IPS-15b (cell line): ENCODE measurements around the gene SULT1C3.

Experiments
- H3K27me3 ChIP-seq: one replicate; pipeline ENCODE4 v1.6.1; 2013; ENCODE audit warnings: low read length; ENCODE audit not compliant: control insufficient read depth, insufficient read depth
- H3K36me3 ChIP-seq: one replicate; pipeline ENCODE4 v1.6.1; 2013; ENCODE audit warnings: low read length; ENCODE audit not compliant: control insufficient read depth, insufficient read depth
- H3K4me1 ChIP-seq: one replicate; pipeline ENCODE4 v1.6.1; 2013; ENCODE audit warnings: mild to moderate bottlenecking, low read length; ENCODE audit not compliant: control insufficient read depth, insufficient read depth
- H3K4me3 ChIP-seq: one replicate; pipeline ENCODE4 v1.5.1; 2013; ENCODE audit warnings: low read depth, low read length
- H3K9ac ChIP-seq: one replicate; pipeline ENCODE4 v1.6.1; 2013; ENCODE audit warnings: low read depth, mild to moderate bottlenecking, low read length
- H3K9me3 ChIP-seq: one replicate; pipeline ENCODE4 v1.6.1; 2013; ENCODE audit warnings: mild to moderate bottlenecking, low read length; ENCODE audit not compliant: control insufficient read depth, insufficient read depth

The SULT1C3 gene

DNA sequence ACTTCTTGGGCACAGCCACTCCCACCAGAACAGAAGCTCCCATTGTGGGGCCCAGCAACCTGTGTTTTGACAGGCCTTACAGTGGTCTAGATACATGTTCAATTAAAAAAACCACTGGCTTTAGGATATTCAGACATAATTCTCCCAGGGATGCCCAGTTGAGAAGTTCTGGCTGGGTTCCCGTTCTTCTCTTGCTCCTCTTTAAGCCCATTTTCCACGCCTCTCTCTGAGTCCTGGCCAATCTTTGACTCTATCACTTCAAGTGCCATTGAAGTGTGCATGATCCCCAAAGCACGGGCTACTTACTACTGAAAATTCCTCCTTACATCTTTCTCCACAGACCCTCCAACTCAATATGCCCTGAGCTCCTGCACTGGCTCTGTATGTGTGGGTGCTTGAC, 17.5 kb upstream of the SULT1C3 start:
- Histone ChIP-seq H3K36me3 (no peaks in the 10 kb centered on the region), H3K9me3 (peaks cover 5% of the 10 kb centered on the region), H3K4me1 (no peaks in the 10 kb centered on the region), H3K9ac (no peak overlapping the region), H3K27me3 (no peaks in the 10 kb centered on the region), H3K4me3 (no peak overlapping the region)

DNA sequence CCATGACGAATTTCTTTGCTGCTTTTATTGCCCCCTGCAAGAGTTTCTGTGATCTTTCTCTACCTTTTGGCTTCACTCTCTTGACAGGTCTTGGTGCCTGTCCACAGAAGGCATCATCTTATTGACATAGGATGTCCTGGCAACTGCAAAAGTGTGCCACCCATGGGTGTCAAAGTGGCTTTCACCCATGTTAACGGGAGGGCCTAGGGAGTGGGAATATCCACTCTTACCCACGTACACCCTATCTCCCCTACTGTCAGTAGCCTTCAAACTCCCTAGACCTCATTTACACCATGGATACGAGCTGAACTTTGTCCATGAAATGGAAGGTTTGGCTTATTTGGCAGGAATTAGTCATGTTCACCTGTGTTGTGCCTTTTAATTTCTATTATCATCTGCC, 16.2 kb upstream of the SULT1C3 start:
- H3K36me3 ChIP-seq = no peaks in the 10 kb centered on the region
- H3K9ac ChIP-seq = no peak overlapping the region
- no peak overlapping the region for H3K4me3 ChIP-seq

DNA sequence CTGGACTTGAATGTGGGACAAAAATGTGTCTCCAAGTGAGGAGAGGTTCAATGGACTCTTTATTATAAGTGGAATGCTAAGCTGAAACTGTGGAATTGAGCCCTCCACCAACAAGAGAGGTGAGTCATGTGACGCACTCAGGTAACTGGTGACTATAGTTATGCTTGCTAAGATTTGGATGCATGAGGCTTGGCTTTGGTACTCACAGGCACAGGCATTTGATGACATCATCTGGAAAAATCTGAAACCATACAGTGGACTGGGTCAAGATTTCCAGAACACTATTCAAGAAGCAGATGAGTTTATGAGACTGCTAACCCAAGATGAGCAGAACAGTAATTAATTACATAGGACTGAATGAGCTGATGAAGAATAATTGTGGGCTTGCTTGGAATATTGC, 15.7 kb upstream of the SULT1C3 start:
- H3K27me3 ChIP-seq = no peaks in the 10 kb centered on the region
- no peaks in the 10 kb centered on the region for H3K36me3 ChIP-seq
- H3K4me3 ChIP-seq = no peak overlapping the region
- H3K4me1 ChIP-seq = no peaks in the 10 kb centered on the region
- no peak overlapping the region for H3K9ac ChIP-seq
- H3K9me3 ChIP-seq = peaks cover 5% of the 10 kb centered on the region

More for the DNA sequence above, 16.2 kb upstream of the SULT1C3 start:
- no peaks in the 10 kb centered on the region for H3K4me1 ChIP-seq
- H3K9me3 ChIP-seq = peaks cover 5% of the 10 kb centered on the region
- H3K27me3 ChIP-seq = no peaks in the 10 kb centered on the region

DNA sequence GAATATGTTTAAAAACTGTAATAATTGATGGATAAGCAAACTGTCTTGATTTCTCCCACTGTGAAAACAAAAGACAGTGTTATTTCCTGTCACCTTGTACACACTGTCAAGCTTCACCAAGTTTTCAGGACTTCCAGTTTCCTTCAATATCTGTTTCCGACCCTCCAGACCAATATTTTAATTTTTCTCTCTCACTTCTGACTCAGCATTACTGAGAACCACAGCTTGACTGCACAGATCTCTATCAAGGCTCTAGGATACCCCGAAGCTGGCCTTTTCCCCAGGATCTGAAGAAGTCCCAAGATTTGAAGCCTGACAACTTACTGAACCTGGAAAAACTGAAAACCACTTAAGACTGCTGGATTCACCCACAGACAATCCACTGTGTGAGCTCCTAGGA, 13.2 kb upstream of the SULT1C3 start:
- Histone ChIP-seq H3K9me3 (peaks cover 5% of the 10 kb centered on the region), H3K4me1 (no peaks in the 10 kb centered on the region), H3K36me3 (no peaks in the 10 kb centered on the region), H3K9ac (no peak overlapping the region), H3K27me3 (no peaks in the 10 kb centered on the region), H3K4me3 (no peak overlapping the region)

DNA sequence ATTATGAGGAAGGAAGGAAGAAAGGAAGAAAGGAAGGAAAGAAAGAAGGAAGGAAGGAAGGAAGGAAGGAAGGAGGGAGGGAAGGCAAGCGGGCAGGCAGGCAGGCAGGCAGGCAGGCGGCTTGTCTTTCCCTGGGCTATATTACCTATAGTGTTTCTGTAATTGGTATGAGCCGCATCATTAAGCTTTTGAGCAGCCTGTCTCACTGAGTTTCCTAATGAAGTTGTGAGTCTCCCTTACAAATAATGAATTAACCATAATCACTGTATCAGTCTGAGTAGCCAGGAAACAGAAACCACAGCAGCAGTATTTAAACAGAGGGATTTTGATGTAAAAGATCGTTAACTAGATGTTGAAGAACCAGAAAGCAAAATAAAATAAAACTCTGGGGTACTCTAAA, 11.8 kb upstream of the SULT1C3 start:
- Histone ChIP-seq H3K4me1 (no peaks in the 10 kb centered on the region), H3K9me3 (peaks cover 5% of the 10 kb centered on the region), H3K9ac (no peak overlapping the region), H3K27me3 (no peaks in the 10 kb centered on the region), H3K4me3 (no peak overlapping the region), H3K36me3 (no peaks in the 10 kb centered on the region)

DNA sequence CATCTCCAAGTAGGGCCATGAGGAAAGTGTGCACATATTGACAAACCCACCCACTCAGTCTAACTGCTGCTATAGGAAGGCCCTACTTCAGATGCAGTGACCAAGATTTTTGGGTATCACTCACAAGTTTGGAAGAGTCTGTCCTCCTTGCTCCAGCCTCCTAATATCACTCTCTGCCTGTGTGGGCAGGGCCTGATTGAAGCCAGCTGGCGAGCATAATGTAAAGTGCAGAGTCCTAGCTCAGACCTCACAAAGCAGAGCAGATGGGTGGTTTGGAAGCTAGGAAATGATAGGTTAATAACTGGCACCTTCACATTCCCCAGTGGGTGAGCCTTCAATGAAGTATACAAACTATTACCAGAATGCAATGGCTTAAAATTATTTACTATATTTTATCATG, 11.2 kb upstream of the SULT1C3 start:
- H3K27me3 ChIP-seq = no peaks in the 10 kb centered on the region
- H3K36me3 ChIP-seq = no peaks in the 10 kb centered on the region
- H3K9ac ChIP-seq = no peak overlapping the region
- H3K4me3 ChIP-seq = no peak overlapping the region
- peaks cover 5% of the 10 kb centered on the region for H3K9me3 ChIP-seq
- no peaks in the 10 kb centered on the region for H3K4me1 ChIP-seq

DNA sequence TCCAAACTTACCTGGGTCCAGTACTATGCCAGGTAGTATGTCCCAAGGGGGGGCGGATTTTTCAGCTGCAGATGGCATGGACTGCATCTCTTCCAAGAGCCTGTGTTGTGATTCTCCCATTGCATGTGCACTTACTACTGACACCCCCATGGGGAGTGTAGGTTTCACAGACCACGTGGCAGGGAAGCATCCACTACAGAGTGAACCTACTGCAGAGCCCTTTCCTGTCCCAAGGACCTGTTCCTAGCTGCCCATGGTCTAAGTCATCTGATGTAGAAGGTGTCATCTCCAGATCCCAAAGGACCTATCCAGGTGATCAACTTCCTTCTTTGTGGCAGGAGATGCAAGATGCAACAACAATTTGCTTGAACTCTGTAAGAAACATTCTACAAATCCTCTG, 9.9 kb upstream of the SULT1C3 start:
- Histone ChIP-seq H3K4me3 (no peak overlapping the region), H3K4me1 (no peaks in the 10 kb centered on the region), H3K9me3 (no peaks in the 10 kb centered on the region), H3K27me3 (no peaks in the 10 kb centered on the region), H3K9ac (no peak overlapping the region), H3K36me3 (no peaks in the 10 kb centered on the region)

DNA sequence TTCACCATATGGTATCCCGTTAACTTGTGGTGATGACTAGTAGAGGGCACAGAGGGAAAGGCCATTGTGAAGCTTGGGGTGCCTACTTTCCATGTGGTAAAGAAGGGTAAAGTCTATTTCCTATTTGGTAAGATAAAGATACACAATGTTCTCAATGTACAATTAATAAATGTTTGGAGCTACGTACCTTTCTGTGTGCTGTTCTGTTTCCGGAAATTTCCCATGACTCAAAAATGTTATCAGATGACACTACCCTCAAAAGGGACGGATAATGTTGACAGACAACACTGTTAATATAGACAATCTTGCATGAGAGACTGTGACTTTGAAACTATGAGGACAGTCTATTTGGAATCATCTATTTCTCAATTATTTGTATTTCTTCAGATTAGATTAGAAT, 4.2 kb upstream of the SULT1C3 start:
- H3K4me1 ChIP-seq = no peaks in the 10 kb centered on the region
- no peaks in the 10 kb centered on the region for H3K9me3 ChIP-seq
- no peak overlapping the region for H3K9ac ChIP-seq
- no peaks in the 10 kb centered on the region for H3K36me3 ChIP-seq
- H3K4me3 ChIP-seq = no peak overlapping the region
- no peaks in the 10 kb centered on the region for H3K27me3 ChIP-seq

DNA sequence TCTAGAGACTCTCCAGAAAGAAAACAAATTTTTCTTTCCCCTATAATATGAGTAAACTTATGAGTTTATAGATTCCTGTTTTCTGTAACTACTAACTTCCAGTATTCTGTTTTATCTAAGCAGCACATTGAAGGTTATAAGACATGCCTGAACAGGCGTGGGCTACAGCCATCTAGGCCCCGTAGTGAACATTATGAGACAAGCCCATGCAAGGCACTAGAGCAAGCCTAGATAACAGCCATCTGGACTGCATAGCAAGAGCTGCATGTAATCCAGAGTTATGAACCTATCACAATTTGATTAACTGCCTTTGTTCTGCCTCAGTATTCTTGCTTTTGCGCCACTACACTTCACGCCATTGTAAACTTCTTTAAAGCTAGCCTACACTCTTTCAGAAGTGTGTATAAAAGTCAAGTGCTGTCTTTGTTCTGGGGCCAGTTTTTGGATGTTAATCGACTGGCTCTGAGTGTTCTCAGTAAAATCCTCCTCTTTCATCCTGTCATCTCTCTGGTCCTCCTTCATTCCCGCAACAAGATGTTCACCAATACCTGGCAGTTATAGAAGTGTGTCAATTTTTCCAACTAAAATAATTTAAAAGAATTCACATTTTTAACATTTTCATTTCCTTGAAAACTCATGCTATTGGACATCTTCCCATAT, 3.0 kb upstream of the SULT1C3 start:
- no peak overlapping the region for H3K9ac ChIP-seq
- H3K4me3 ChIP-seq = no peak overlapping the region
- H3K27me3 ChIP-seq = no peaks in the 10 kb centered on the region
- H3K9me3 ChIP-seq = no peaks in the 10 kb centered on the region
- no peaks in the 10 kb centered on the region for H3K4me1 ChIP-seq
- H3K36me3 ChIP-seq = no peaks in the 10 kb centered on the region

DNA sequence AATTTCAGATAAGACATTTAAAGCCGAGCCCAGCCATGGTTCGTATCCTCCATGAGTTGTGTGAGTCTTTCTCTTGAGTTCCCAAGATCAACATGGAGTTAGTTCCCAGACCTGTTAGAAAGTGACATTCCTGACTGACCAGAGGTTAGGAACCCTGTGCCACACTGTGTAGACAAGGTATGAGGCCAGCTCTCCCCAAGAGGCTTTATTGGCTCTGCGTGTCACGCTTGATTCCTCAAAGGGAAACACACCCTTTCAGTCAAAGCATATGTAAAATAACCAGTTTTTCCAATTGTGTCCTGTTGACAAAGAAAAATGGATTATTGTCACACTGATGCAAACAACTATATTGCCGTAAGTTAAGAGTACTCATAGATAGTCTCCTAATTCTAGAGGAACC, 1.2 kb downstream of the SULT1C3 start:
- Histone ChIP-seq H3K27me3 (no peaks in the 10 kb centered on the region), H3K36me3 (no peaks in the 10 kb centered on the region), H3K9ac (no peak overlapping the region), H3K9me3 (peaks cover 3% of the 10 kb centered on the region), H3K4me3 (no peak overlapping the region), H3K4me1 (no peaks in the 10 kb centered on the region)

DNA sequence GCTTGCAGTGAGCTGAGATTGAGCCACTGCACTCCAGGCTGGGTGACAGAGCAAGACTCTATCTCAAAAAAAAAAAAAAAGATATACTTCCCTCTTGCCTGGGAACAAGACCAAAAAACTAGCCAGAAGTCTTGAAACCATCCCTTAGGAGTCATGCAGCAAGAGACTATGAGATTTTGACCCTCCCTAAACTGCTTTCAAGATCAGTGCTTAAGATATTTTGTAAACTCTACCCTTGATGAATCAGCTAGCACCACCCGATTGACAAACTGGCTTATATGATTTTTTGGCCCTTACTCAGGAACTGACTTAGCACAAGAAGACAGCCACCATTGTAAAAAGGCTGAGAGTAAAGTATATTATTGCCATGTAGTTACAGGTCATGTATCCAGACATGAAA, 3.8 kb downstream of the SULT1C3 start:
- H3K4me3 ChIP-seq = no peak overlapping the region
- H3K27me3 ChIP-seq = no peaks in the 10 kb centered on the region
- H3K4me1 ChIP-seq = no peaks in the 10 kb centered on the region
- no peak overlapping the region for H3K9ac ChIP-seq
- H3K36me3 ChIP-seq = no peaks in the 10 kb centered on the region
- H3K9me3 ChIP-seq = peaks cover 3% of the 10 kb centered on the region

DNA sequence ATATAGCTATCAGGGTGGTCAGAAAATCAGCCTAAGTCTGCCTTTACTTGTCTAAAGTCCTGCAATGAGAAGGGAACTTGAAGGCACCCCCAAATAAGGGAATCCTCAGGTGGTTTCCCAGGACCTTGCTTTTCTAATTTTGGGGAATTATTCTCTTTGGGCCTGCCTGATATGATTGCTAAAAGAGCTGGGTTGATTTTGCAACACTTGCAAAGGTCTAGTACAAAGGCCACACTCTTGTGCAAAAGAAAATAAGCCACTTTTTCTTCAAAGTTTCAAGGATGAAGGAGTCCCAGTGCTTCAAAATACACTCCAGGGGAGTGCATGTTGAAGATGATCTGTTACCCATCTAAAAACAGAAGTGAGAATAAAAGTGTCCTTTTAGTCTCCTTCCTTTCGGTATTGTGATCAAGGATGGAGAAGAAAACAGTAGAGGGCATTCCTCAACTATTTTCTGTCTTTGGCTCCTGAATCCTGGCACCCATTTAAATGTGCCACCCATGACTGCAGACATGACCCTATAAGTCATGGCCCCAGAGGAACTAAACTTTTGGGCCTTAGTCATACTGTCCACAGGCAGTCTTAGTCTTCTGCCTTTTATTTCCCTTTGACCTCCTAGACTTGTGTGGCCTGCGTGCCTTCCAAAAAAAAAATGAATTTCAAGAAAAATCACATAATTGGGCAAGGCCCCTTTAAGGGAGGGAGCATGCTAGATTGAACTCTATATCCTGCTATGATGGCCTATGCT, 5.1 kb downstream of the SULT1C3 start:
- no peak overlapping the region for H3K4me3 ChIP-seq
- H3K4me1 ChIP-seq = no peaks in the 10 kb centered on the region
- no peaks in the 10 kb centered on the region for H3K36me3 ChIP-seq
- H3K9me3 ChIP-seq = peaks cover 3% of the 10 kb centered on the region
- no peak overlapping the region for H3K9ac ChIP-seq
- no peaks in the 10 kb centered on the region for H3K27me3 ChIP-seq
